ENCODE results near the gene IFNE.
"Not testable (repeated sequence)": the region's sequence is repeated elsewhere in the genome, so short reads cannot be mapped to it uniquely, and the experiment has no call there.

IFNE gene

DNA sequence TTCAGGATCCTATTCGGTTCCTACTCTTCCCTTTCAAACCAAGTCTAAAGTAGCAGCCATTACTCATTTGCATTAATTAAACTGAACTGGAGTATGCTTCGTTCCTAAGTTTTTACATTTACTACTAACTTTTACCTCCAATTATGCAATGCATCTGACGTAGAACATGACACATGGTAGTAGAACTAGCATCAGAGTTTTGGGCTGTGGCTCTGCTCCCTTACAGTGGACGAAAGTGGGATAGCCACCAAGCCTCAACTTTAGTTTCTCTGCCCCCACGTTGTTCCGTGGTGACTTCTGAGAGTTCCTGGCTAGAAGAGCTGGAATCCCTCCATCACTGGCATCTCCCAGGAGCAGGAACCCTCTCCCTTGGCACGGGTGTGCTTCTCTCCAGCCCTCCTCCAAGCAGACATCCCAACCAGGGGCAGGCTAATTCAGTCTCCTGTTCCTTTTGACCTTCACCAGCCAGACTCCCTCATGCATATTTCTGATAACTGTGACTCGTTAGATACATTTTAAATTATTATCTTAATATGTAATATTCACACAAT lies 2.9 kb downstream of the IFNE start:
- Histone ChIP-seq H3K27me3 (ENCODE audit: control insufficient read depth, insufficient read depth, low read length) (no peaks in the 10 kb centered on the region), H3K4me3 (ENCODE audit: low read depth, low read length) (no peak overlapping the region), H3K4me1 (ENCODE audit: control insufficient read depth, insufficient read depth, low read length) (peaks cover 3% of the 10 kb centered on the region), H3K9me3 (ENCODE audit: control insufficient read depth, insufficient read depth, low read length) (no peaks in the 10 kb centered on the region), H3K36me3 (ENCODE audit: control insufficient read depth, insufficient read depth, low read length) (no peaks in the 10 kb centered on the region), H3K9ac (ENCODE audit: low read depth, low read length) (no peak overlapping the region)

DNA sequence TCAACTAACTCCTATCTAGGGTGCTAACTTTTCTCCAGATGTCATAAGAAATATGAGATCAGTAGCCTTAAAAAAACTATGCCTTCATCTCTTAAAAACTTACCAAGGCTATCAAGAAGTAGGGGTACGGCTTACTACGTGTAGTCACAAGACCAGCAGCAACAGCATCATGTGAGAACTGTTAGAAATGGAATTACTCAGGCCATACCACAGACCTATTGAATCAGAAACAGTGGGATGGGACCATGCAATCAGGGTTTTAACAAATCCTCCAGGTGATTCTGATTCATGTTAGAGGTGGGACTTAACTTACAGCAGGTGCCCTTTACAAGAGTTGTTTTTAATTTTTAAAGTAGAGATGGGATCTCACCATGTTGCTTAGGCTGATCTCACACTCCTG lies 4.6 kb downstream of the IFNE start:
- Histone ChIP-seq H3K9ac (ENCODE audit: low read depth, low read length) (no peak overlapping the region), H3K27me3 (ENCODE audit: control insufficient read depth, insufficient read depth, low read length) (no peaks in the 10 kb centered on the region), H3K4me1 (ENCODE audit: control insufficient read depth, insufficient read depth, low read length) (peaks cover 3% of the 10 kb centered on the region), H3K9me3 (ENCODE audit: control insufficient read depth, insufficient read depth, low read length) (no peaks in the 10 kb centered on the region), H3K36me3 (ENCODE audit: control insufficient read depth, insufficient read depth, low read length) (no peaks in the 10 kb centered on the region), H3K4me3 (ENCODE audit: low read depth, low read length) (no peak overlapping the region)

DNA sequence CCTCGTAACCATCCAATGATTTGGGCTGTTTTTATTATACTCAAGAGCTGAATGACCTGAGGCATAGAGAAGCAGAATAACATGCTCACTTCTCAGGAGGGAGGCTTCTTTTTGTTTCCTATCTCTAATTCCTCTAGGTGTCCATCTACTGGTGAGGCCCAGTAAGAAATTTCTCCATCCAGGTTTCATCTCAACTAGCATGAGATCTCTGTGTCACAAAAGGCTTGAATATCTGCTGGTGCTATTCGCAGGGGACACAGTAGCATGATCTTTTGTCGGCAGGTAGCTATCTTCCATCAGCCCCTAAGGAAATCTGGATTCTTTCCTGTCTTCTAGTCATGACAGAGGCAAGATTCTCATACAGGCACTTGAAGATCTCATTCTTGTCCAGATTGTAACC lies 8.9 kb downstream of the IFNE start:
- H3K36me3 ChIP-seq (ENCODE audit: control insufficient read depth, insufficient read depth, low read length), result no peaks in the 10 kb centered on the region
- no peaks in the 10 kb centered on the region for H3K9me3 ChIP-seq (ENCODE audit: control insufficient read depth, insufficient read depth, low read length)
- H3K4me1 ChIP-seq (ENCODE audit: control insufficient read depth, insufficient read depth, low read length), result no peaks in the 10 kb centered on the region
- no peaks in the 10 kb centered on the region for H3K27me3 ChIP-seq (ENCODE audit: control insufficient read depth, insufficient read depth, low read length)
- H3K9ac ChIP-seq (ENCODE audit: low read depth, low read length), result no peak overlapping the region
- no peak overlapping the region for H3K4me3 ChIP-seq (ENCODE audit: low read depth, low read length)

DNA sequence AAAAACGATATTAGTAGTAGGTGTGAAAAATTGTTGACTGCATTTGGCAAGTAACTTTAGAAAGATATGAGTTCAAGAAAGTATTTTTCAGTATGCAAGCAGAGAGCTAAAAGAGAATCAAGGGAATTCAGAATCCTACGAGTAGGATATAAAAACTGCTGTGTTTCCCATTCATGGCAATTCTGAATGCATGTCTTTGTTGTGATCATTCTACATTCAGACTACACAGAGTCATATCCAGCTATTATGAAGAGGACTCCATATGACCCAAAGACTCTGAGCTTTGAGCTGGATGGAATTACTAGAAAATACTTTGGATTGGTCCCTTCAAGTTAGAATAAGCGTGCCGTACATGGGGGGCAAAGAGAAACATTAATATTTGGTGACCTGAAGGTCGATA lies 12.0 kb downstream of the IFNE start:
- Histone ChIP-seq H3K4me3 (ENCODE audit: low read depth, low read length) (no peak overlapping the region), H3K9me3 (ENCODE audit: control insufficient read depth, insufficient read depth, low read length) (no peaks in the 10 kb centered on the region), H3K36me3 (ENCODE audit: control insufficient read depth, insufficient read depth, low read length) (no peaks in the 10 kb centered on the region), H3K27me3 (ENCODE audit: control insufficient read depth, insufficient read depth, low read length) (no peaks in the 10 kb centered on the region), H3K4me1 (ENCODE audit: control insufficient read depth, insufficient read depth, low read length) (no peaks in the 10 kb centered on the region), H3K9ac (ENCODE audit: low read depth, low read length) (no peak overlapping the region)

DNA sequence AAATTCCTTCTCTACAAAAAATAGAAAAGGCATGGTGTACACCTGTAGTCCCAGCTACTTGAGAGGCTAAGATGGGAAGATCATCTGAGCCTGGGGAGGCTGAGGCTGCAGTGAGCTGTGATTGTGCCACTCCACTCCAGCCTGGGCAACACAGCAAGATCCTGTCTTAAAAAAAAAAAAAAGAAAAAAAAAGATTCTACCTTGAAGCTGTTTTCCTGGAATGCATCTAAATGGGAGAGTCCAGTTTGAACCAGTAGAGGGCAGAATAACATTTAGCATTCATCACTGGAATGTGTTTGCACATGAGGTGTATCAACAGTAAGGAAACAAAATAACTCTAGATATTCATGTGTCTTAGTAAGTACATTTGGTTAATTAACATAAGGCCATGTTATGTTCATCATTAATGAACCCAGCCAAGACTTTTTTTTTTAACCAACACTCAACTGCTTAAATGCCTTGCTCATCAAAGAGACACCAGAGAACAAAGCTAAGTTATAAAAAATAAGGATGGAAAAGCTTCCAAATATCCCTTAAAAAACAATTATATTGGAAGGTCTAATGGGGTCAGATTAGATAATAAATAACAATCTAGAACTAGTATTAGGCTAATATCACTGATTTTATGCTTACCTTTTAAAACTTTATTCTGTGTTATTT lies 16.1 kb downstream of the IFNE start:
- H3K4me3 ChIP-seq (ENCODE audit: low read depth, low read length), result no peak overlapping the region
- H3K9me3 ChIP-seq (ENCODE audit: control insufficient read depth, insufficient read depth, low read length), result no peaks in the 10 kb centered on the region
- H3K9ac ChIP-seq (ENCODE audit: low read depth, low read length), result no peak overlapping the region
- H3K36me3 ChIP-seq (ENCODE audit: control insufficient read depth, insufficient read depth, low read length), result no peaks in the 10 kb centered on the region
- no peaks in the 10 kb centered on the region for H3K4me1 ChIP-seq (ENCODE audit: control insufficient read depth, insufficient read depth, low read length)
- H3K27me3 ChIP-seq (ENCODE audit: control insufficient read depth, insufficient read depth, low read length), result no peaks in the 10 kb centered on the region

DNA sequence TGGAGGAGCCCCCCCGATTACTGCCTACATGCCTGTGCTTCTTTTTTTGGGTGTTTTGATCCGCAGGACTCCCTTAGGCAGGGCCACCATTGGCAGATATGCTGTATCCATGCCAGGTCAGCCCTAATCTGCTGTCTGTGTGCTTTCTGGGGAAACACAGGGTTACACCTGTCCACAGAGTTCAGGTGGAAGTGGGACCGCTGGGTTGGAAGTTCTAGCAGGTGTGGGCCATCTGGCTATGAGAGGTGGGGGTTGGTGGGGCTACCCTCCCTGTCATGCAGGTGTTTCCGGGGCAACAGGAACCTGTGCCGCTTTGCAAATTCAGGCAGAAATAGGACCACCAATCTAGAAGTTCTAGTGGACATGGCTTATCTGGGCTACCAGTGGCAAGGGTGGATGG lies 17.0 kb downstream of the IFNE start:
- Histone ChIP-seq H3K27me3 (ENCODE audit: control insufficient read depth, insufficient read depth, low read length) (no peaks in the 10 kb centered on the region), H3K9ac (ENCODE audit: low read depth, low read length) (no peak overlapping the region), H3K4me3 (ENCODE audit: low read depth, low read length) (no peak overlapping the region), H3K9me3 (ENCODE audit: control insufficient read depth, insufficient read depth, low read length) (no peaks in the 10 kb centered on the region), H3K36me3 (ENCODE audit: control insufficient read depth, insufficient read depth, low read length) (no peaks in the 10 kb centered on the region), H3K4me1 (ENCODE audit: control insufficient read depth, insufficient read depth, low read length) (no peaks in the 10 kb centered on the region)

DNA sequence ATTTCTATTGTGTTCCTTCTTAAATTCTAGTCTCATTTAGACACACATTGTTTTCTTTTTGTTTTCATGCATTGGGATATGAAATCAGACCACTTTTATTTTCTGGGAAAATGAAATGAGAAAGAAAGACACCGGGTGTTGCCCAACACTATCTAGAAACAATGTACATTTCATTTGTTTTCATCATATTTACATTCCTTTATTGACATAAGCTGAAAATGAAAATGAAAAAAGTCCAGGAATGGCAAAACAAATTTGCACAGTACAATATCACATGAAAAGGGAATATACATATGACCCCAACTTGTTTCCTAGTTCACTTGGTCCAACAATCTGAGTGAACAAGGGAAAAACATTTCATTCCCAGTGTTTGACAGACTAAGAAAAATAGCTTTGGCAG lies 20.7 kb downstream of the IFNE start:
- Histone ChIP-seq H3K4me3 (ENCODE audit: low read depth, low read length) (no peak overlapping the region), H3K4me1 (ENCODE audit: control insufficient read depth, insufficient read depth, low read length) (no peaks in the 10 kb centered on the region), H3K9me3 (ENCODE audit: control insufficient read depth, insufficient read depth, low read length) (no peaks in the 10 kb centered on the region), H3K36me3 (ENCODE audit: control insufficient read depth, insufficient read depth, low read length) (no peaks in the 10 kb centered on the region), H3K9ac (ENCODE audit: low read depth, low read length) (no peak overlapping the region), H3K27me3 (ENCODE audit: control insufficient read depth, insufficient read depth, low read length) (no peaks in the 10 kb centered on the region)

DNA sequence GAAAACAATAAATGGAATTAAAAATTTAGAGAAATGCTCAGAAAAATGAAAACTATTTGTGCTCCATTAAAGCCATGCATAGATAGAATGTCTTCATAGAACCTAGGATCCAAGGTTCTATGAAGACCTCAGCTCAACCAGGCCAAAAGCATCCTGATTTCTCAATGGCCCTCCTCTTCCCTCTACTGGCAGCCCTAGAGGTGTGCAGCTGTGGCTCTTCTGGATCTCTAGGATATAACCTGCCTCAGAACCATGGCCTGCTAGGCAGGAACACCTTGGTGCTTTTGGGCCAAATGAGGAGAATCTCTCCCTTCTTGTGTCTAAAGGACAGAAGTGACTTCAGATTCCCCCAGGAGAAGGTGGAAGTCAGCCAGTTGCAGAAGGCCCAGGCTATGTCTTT lies 26.8 kb downstream of the IFNE start:
- Histone ChIP-seq H3K4me3 (ENCODE audit: low read depth, low read length) (no peak overlapping the region), H3K36me3 (ENCODE audit: control insufficient read depth, insufficient read depth, low read length) (no peaks in the 10 kb centered on the region), H3K4me1 (ENCODE audit: control insufficient read depth, insufficient read depth, low read length) (no peaks in the 10 kb centered on the region), H3K9ac (ENCODE audit: low read depth, low read length) (no peak overlapping the region), H3K9me3 (ENCODE audit: control insufficient read depth, insufficient read depth, low read length) (no peaks in the 10 kb centered on the region), H3K27me3 (ENCODE audit: control insufficient read depth, insufficient read depth, low read length) (no peaks in the 10 kb centered on the region)

DNA sequence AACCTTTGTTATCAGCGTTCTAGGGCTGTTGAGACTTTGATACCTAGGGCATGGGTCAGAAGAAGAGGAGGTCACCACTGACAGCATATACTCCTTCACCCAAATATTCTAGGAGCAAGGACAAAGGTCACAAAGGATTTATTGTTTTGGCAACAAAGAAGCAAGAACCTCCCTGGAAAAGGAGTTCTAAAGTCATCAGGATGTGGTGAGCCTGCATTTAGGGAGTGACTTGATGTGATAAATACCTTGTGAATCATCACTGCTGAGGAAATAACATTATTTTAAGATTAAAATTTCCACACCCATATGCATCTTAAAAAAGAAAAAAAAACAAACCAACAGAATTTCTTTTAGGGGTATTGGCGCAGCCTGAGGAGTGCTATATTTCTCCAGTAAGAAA lies 28.0 kb downstream of the IFNE start:
- H3K4me1 ChIP-seq (ENCODE audit: control insufficient read depth, insufficient read depth, low read length), result no peaks in the 10 kb centered on the region
- no peaks in the 10 kb centered on the region for H3K36me3 ChIP-seq (ENCODE audit: control insufficient read depth, insufficient read depth, low read length)
- no peak overlapping the region for H3K9ac ChIP-seq (ENCODE audit: low read depth, low read length)
- no peak overlapping the region for H3K4me3 ChIP-seq (ENCODE audit: low read depth, low read length)
- no peaks in the 10 kb centered on the region for H3K27me3 ChIP-seq (ENCODE audit: control insufficient read depth, insufficient read depth, low read length)
- no peaks in the 10 kb centered on the region for H3K9me3 ChIP-seq (ENCODE audit: control insufficient read depth, insufficient read depth, low read length)

DNA sequence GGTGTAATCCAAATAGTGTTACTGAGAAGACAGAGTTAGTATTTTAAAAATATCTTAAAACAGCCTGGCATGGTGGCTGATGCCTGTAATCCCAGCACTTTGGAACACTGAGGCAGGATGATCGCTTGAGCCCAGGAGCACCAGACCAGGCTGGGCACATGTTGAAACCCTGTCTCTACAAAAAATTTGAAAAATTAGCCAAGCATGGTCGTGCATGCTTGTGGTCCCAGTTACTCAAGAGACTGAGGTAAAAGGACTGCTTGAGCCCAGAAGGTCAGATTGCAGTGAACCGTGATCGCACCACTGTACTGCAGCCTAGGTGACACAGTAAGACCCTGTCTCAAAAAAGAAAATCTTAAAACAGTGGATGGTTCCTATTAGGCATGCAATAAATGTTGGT lies 29.4 kb downstream of the IFNE start:
- H3K36me3 ChIP-seq (ENCODE audit: control insufficient read depth, insufficient read depth, low read length), result no peaks in the 10 kb centered on the region
- no peaks in the 10 kb centered on the region for H3K9me3 ChIP-seq (ENCODE audit: control insufficient read depth, insufficient read depth, low read length)
- no peak overlapping the region for H3K4me3 ChIP-seq (ENCODE audit: low read depth, low read length)
- no peaks in the 10 kb centered on the region for H3K4me1 ChIP-seq (ENCODE audit: control insufficient read depth, insufficient read depth, low read length)
- H3K27me3 ChIP-seq (ENCODE audit: control insufficient read depth, insufficient read depth, low read length), result no peaks in the 10 kb centered on the region
- no peak overlapping the region for H3K9ac ChIP-seq (ENCODE audit: low read depth, low read length)

DNA sequence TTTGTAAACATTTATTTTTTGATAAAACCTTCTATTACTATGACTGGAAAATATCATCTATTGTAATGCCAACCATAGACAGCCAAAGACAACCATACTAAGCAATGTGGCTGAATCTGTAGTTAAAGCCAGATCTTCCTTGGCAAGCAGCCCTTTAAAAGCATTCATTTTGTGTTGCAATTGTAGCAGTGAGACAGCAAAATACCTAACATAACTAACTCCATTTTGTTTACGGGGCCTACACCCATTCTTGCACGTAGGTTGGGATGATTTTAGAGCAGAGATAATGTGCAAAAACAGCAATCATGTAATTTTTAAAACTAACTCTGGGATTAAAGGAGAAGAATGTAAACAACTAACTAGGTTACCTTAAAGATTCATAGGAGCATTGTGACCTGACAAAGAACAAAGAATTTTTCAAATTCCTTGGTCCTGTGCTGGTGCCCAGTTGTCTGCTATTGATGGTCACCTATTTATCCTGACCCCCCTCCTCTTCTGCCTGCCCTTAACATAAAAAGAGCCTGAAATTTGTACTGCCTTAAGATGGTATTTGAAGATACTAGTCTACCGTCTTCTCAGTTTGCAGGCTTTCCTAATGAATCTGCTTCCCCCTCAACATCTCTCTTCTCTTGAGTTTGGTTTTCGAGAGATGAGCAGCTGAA lies 31.2 kb downstream of the IFNE start:
- H3K27me3 ChIP-seq (ENCODE audit: control insufficient read depth, insufficient read depth, low read length), result no peaks in the 10 kb centered on the region
- H3K9ac ChIP-seq (ENCODE audit: low read depth, low read length), result no peak overlapping the region
- H3K4me1 ChIP-seq (ENCODE audit: control insufficient read depth, insufficient read depth, low read length), result no peaks in the 10 kb centered on the region
- H3K4me3 ChIP-seq (ENCODE audit: low read depth, low read length), result no peak overlapping the region
- no peaks in the 10 kb centered on the region for H3K9me3 ChIP-seq (ENCODE audit: control insufficient read depth, insufficient read depth, low read length)
- no peaks in the 10 kb centered on the region for H3K36me3 ChIP-seq (ENCODE audit: control insufficient read depth, insufficient read depth, low read length)

DNA sequence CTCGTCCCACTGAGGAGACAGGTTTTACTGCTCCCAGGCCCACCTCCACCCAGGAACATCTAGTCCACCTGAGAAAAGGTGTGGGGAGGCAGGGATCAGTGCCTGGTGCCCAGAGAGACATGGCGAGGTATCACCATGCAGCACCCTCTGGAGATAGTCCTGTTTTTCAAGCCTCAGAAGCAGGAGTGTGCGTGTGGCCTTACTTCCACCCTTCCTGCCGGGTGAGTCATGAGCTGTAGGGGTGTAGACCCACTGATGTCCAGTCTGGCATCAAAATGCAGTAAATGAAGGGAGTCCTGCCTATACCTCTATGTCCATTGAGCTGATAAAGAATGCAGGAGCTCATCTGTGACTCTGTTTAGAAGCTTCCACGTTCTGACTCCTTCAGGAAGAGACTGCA lies 32.8 kb downstream of the IFNE start:
- H3K4me3 ChIP-seq (ENCODE audit: low read depth, low read length); H3K36me3 ChIP-seq (ENCODE audit: control insufficient read depth, insufficient read depth, low read length); H3K9ac ChIP-seq (ENCODE audit: low read depth, low read length); H3K27me3 ChIP-seq (ENCODE audit: control insufficient read depth, insufficient read depth, low read length); H3K4me1 ChIP-seq (ENCODE audit: control insufficient read depth, insufficient read depth, low read length); H3K9me3 ChIP-seq (ENCODE audit: control insufficient read depth, insufficient read depth, low read length): not testable (repeated sequence)
